IMR-90 (cell line): ENCODE measurements around the gene ATP9B.

Experiments
- CEBPB ChIP-seq: IDR thresholded peaks from 2 replicates; pipeline ENCODE4 v1.6.1; 2012; ENCODE audit warnings: low read depth, low read length, improper control_type of control experiment
- CHD1 ChIP-seq: IDR thresholded peaks from 2 replicates; pipeline ENCODE4 v1.6.1; 2012; ENCODE audit warnings: low read depth, low read length, improper control_type of control experiment
- FOS ChIP-seq: fragments of 150-350 bp; IDR thresholded peaks from 2 replicates; pipeline ENCODE4 v1.6.1; 2016; ENCODE audit warnings: low read depth, low read length
- MAFK ChIP-seq: IDR thresholded peaks from 2 replicates; pipeline ENCODE4 v1.6.1; 2012; ENCODE audit warnings: low read depth, low read length, improper control_type of control experiment
- MAZ ChIP-seq: IDR thresholded peaks from 2 replicates; pipeline ENCODE4 v1.6.1; 2012; ENCODE audit warnings: low read depth, mild to moderate bottlenecking, low read length, improper control_type of control experiment, moderate library complexity, borderline replicate concordance
- MXI1 ChIP-seq: IDR thresholded peaks from 2 replicates; pipeline ENCODE4 v1.6.1; 2012; ENCODE audit warnings: low read depth, mild to moderate bottlenecking, low read length, moderate library complexity, borderline replicate concordance
- POLR2A ChIP-seq: IDR thresholded peaks from 2 replicates; pipeline ENCODE4 v1.6.1; 2012; ENCODE audit warnings: mild to moderate bottlenecking, low read depth, low read length
- RAD21 ChIP-seq: IDR thresholded peaks from 2 replicates; pipeline ENCODE4 v1.6.1; 2012; ENCODE audit warnings: low read length, improper control_type of control experiment
- RFX5 ChIP-seq: IDR thresholded peaks from 2 replicates; pipeline ENCODE4 v1.8.0; 2012; ENCODE audit warnings: low read depth, mild to moderate bottlenecking, low read length, moderate library complexity
- TF ChIP-seq, protein P1 (sequence below): conservative IDR thresholded peaks from 2 replicates; pipeline ENCODE4 v1.5.1; 2012; ENCODE audit warnings: mild to moderate bottlenecking, low read depth, low read length, improper control_type of control experiment

- TF ChIP-seq MAFK (no peak), POLR2A (peak; percentile 37; the same call in 1 of the 2 replicates), MXI1 (no peak), RAD21 (no peak), CHD1 (no peak), CEBPB (peak; percentile 58; the same call in 1 of the 2 replicates), MAZ (no peak), RFX5 (no peak), FOS (peak; percentile 78)
- TF ChIP-seq, protein P1, sequence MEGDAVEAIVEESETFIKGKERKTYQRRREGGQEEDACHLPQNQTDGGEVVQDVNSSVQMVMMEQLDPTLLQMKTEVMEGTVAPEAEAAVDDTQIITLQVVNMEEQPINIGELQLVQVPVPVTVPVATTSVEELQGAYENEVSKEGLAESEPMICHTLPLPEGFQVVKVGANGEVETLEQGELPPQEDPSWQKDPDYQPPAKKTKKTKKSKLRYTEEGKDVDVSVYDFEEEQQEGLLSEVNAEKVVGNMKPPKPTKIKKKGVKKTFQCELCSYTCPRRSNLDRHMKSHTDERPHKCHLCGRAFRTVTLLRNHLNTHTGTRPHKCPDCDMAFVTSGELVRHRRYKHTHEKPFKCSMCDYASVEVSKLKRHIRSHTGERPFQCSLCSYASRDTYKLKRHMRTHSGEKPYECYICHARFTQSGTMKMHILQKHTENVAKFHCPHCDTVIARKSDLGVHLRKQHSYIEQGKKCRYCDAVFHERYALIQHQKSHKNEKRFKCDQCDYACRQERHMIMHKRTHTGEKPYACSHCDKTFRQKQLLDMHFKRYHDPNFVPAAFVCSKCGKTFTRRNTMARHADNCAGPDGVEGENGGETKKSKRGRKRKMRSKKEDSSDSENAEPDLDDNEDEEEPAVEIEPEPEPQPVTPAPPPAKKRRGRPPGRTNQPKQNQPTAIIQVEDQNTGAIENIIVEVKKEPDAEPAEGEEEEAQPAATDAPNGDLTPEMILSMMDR: no peak
Measured at GRCh38 chr18:79361766-79362522, 292.8 kb downstream of the ATP9B start.
